K562 treated with DMSO at 1 percent for 4 hours (cell line): ENCODE measurements around the gene CLDN1. TPM values are rescaled to one million over a fixed set of nuclear protein-coding genes. Genes with fewer than 3 reads are reported as not detected.

Source experiments
- total RNA-seq: library from RNA; unstranded; fragments of 300-600 nt; gene quantifications from 2 replicates; pipeline ENCODE4 v1.2.3, GENCODE V29; 2022; ENCODE audit not compliant: insufficient read depth

The CLDN1 gene
- not detected in 2 replicates for total RNA-seq

GRCh38 chr3:190321789-190322603 lies at the start of gene CLDN1:
CLDN1 (minus strand) TSS chr3:190322446; CDS start chr3:190322206, 240 bp downstream.

Other genes starting within 250 kb of the CLDN1 start
- gene P3H2, start 201.5 kb downstream of the CLDN1 start, total RNA-seq = not detected in 2 replicates
- not detected in 2 replicates for gene CLDN16, start 65.7 kb upstream of the CLDN1 start, total RNA-seq
- not detected in 2 replicates for gene TMEM207, start 127.5 kb upstream of the CLDN1 start, total RNA-seq
- gene IL1RAP, start 191.6 kb upstream of the CLDN1 start, total RNA-seq = 0.89 and 2.1 TPM in 2 replicates